Activated CD4-positive, alpha-beta T cell treated with anti-CD3 and anti-CD28 coated beads for 4 hours (primary cell): ENCODE measurements around the gene HS3ST6.
"Not testable (repeated sequence)": the region's sequence is repeated elsewhere in the genome, so short reads cannot be mapped to it uniquely, and the experiment has no call there.

Experiments
- DNase-seq, 2 donors: peaks; one replicate each; pipeline ENCODE4 v3.0.0-alpha.2; 2020

HS3ST6 gene

GRCh38 chr16:1876066-1876465 is 42.1 kb downstream of the HS3ST6 start:
- not testable (repeated sequence) for DNase-seq

GRCh38 chr16:1874854-1875253 is 43.4 kb downstream of the HS3ST6 start:
- no peak for DNase-seq

- peak; percentile 14 to 22 for DNase-seq
Observed at GRCh38 chr16:1871974-1872635, 46.1 kb downstream of the HS3ST6 start, which contains the start of gene MEIOB. Gene MEIOB (minus strand): TSS chr16:1872164. CDS start chr16:1868175, 3,989 bp downstream.

GRCh38 chr16:1870365-1871082 is 47.7 kb downstream of the HS3ST6 start:
- DNase-seq, result no peak

GRCh38 chr16:1865902-1866690 is 52.1 kb downstream of the HS3ST6 start:
- no peak for DNase-seq

- DNase-seq, result peak in 1 of 2 donors; percentile 4
Observed at GRCh38 chr16:1863681-1864460, 54.3 kb downstream of the HS3ST6 start.

- DNase-seq, result no peak
Observed at GRCh38 chr16:1862394-1862793, 55.8 kb downstream of the HS3ST6 start.

- DNase-seq, result no peak
Observed at GRCh38 chr16:1861730-1862129, 56.5 kb downstream of the HS3ST6 start.
